SK-N-SH treated with all-trans-retinoic acid at 6 μM for 48 hours (cell line): ENCODE measurements around the gene THOP1.

ENCODE experiments used
- ATAC-seq: fragments of 200-7000 bp; cut with Tn5 transposase; 3 replicates; pipeline ENCODE4 v1.9.1; 2020; ENCODE audit warnings: mild to moderate bottlenecking, moderate library complexity
- GLIS3 ChIP-seq: fragments of 250-450 bp; sonication (Bioruptor Pico); IDR thresholded peaks from 2 replicates; pipeline ENCODE4 v1.5.0; 2020; ENCODE audit warnings: mild to moderate bottlenecking, moderate library complexity
- ISL1 ChIP-seq: fragments of 250-450 bp; sonication (Bioruptor Pico); IDR thresholded peaks from 2 replicates; pipeline ENCODE4 v2.1.2; 2022; ENCODE audit warnings: mild to moderate bottlenecking, moderate library complexity
- RARB ChIP-seq: fragments of 250-450 bp; sonication (Bioruptor Pico); IDR thresholded peaks from 2 replicates; pipeline ENCODE4 v1.8.0; 2021; ENCODE audit warnings: mild to moderate bottlenecking, moderate library complexity
- TOX ChIP-seq: fragments of 250-450 bp; sonication (Bioruptor Pico); IDR thresholded peaks from 2 replicates; pipeline ENCODE4 v1.8.0; 2021; ENCODE audit warnings: mild to moderate bottlenecking, moderate library complexity, borderline replicate concordance
- ZC3H10 ChIP-seq: fragments of 250-450 bp; sonication (Bioruptor Pico); IDR thresholded peaks from 2 replicates; pipeline ENCODE4 v1.5.1; 2021; ENCODE audit warnings: mild to moderate bottlenecking, moderate library complexity
- ZNF565 ChIP-seq: fragments of 450-650 bp; formaldehyde crosslinking; conservative IDR thresholded peaks from 2 replicates; pipeline ENCODE4 v1.5.0; 2020; ENCODE audit warnings: low read depth, mild to moderate bottlenecking, moderate library complexity

The THOP1 gene

GRCh38 chr19:2863816-2864215 lies 78.5 kb downstream of the THOP1 start:
- no peak for ATAC-seq
- TF ChIP-seq TOX (CRISPR knock-in tag) (no peak), ZNF565 (no peak), ISL1 (no peak), RARB (CRISPR knock-in tag) (no peak), ZC3H10 (CRISPR knock-in tag) (no peak), GLIS3 (CRISPR knock-in tag) (no peak)
